Endothelial cell of umbilical vein (primary cell): Measurements from ENCODE around the gene MOB3C.

Experiments
- CTCF ChIP-seq, 2 donors: IDR thresholded peaks; 1 replicate in 1 of 2; 2 replicates in 1 of 2; pipeline ENCODE4 v1.5.1; 2011; ENCODE audit warnings: low read length in 2 of 2, mild to moderate bottlenecking in 2 of 2, moderate library complexity in 2 of 2, control low read depth in 1 of 2, inconsistent platforms in 1 of 2, low read depth in 1 of 2; ENCODE audit not compliant: insufficient read depth in 1 of 2; ENCODE audit errors: extremely low read depth in 1 of 2
- EZH2 ChIP-seq: IDR thresholded peaks from 2 replicates; pipeline ENCODE4 v1.6.1; 2012; ENCODE audit warnings: borderline replicate concordance, low read depth, mild to moderate bottlenecking, moderate library complexity, low read length, inconsistent platforms; ENCODE audit not compliant: severe bottlenecking
- POLR2A ChIP-seq: IDR thresholded peaks from 2 replicates; pipeline ENCODE4 v1.6.1; 2012; ENCODE audit warnings: low read depth, mild to moderate bottlenecking, control low read depth, low read length

DNA sequence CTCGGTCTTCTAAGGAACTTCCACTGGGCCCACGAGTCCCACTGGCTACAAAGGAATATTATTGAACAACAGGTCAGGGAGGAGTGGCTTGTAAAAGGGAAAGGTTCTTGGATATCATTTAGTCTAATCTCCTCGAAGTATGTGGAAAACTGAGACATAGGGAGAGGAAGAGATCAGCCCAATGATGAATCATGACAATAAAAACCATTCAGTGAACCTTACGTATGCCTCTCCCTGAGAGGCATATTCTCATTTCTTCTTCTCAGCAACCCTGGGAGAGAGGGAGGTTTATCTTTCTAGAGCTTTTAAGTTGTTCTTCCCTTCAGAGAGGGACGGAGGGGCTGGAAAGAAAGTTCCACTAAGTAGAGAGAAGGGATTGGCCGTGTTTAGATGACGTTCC is 5.3 kb upstream of the MOB3C start:
- TF ChIP-seq CTCF (IDR thresholded peaks at IDR 0.05; ENCODE audit: extremely low read depth in 1 of 2, insufficient read depth in 1 of 2, low read depth in 1 of 2, low read length in 2 of 2) = no peak
- no peak for TF ChIP-seq EZH2
- no peak for TF ChIP-seq POLR2A
